Subcutaneous abdominal adipose tissue (tissue), 5 donors: ENCODE data around the gene GRM8.

Experiments used
- H3K27ac ChIP-seq: one replicate; pipeline ENCODE4 v1.7.0; 2013; ENCODE audit warnings: low read depth, mild to moderate bottlenecking, inconsistent platforms, low read length, moderate library complexity
- H3K27me3 ChIP-seq, 5 donors: one replicate each; pipeline ENCODE4 v1.7.0; 2013; ENCODE audit warnings: low read length in 5 of 5, inconsistent platforms in 1 of 5; ENCODE audit not compliant: control insufficient read depth in 5 of 5, insufficient read depth in 4 of 5
- H3K36me3 ChIP-seq, 5 donors: one replicate each; pipeline ENCODE4 v1.7.0; 2013; ENCODE audit warnings: low read length in 5 of 5; ENCODE audit not compliant: control insufficient read depth in 5 of 5, insufficient read depth in 5 of 5
- H3K4me1 ChIP-seq, 5 donors: one replicate each; pipeline ENCODE4 v1.7.0; 2013; ENCODE audit warnings: low read length in 5 of 5, mild to moderate bottlenecking in 3 of 5, moderate library complexity in 1 of 5; ENCODE audit not compliant: control insufficient read depth in 5 of 5, insufficient read depth in 5 of 5
- H3K4me3 ChIP-seq, 5 donors: one replicate each; pipeline ENCODE4 v1.7.0; 2013; ENCODE audit warnings: low read length in 5 of 5, low read depth in 1 of 5
- H3K9ac ChIP-seq, 5 donors: one replicate each; pipeline ENCODE4 v1.7.0; 2013; ENCODE audit warnings: low read length in 5 of 5, mild to moderate bottlenecking in 4 of 5, moderate library complexity in 3 of 5
- H3K9me3 ChIP-seq, 5 donors: one replicate each; pipeline ENCODE4 v1.7.0; 2013; ENCODE audit warnings: low read length in 5 of 5; ENCODE audit not compliant: control insufficient read depth in 5 of 5
- donor health status: healthy.
- donor health status: healthy.
- donor health status: healthy.
- donor health status: healthy.
- donor health status: healthy.

The GRM8 gene

GRCh38 chr7:127233630-127234029 lies 19.1 kb downstream of the GRM8 start:
- H3K4me3 ChIP-seq = no peak overlapping the region
- H3K27ac ChIP-seq = no peak overlapping the region
- peaks cover 0 to 4% (median 0%) of the 10 kb centered on the region in 5 donors for H3K27me3 ChIP-seq

GRCh38 chr7:127231415-127231814 lies 21.3 kb downstream of the GRM8 start:
- H3K36me3 ChIP-seq = no peaks in the 10 kb centered on the region
- H3K27ac ChIP-seq = no peak overlapping the region
- no peaks in the 10 kb centered on the region for H3K4me1 ChIP-seq
- H3K9ac ChIP-seq = no peak overlapping the region
- no peak overlapping the region for H3K4me3 ChIP-seq
- H3K9me3 ChIP-seq = no peaks in the 10 kb centered on the region
- peaks cover 2 to 12% (median 6%) of the 10 kb centered on the region in 5 donors for H3K27me3 ChIP-seq

More at GRCh38 chr7:127233630-127234029, 19.1 kb downstream of the GRM8 start:
- Histone ChIP-seq H3K36me3 (no peaks in the 10 kb centered on the region), H3K9me3 (no peaks in the 10 kb centered on the region), H3K9ac (no peak overlapping the region), H3K4me1 (no peaks in the 10 kb centered on the region)

DNA sequence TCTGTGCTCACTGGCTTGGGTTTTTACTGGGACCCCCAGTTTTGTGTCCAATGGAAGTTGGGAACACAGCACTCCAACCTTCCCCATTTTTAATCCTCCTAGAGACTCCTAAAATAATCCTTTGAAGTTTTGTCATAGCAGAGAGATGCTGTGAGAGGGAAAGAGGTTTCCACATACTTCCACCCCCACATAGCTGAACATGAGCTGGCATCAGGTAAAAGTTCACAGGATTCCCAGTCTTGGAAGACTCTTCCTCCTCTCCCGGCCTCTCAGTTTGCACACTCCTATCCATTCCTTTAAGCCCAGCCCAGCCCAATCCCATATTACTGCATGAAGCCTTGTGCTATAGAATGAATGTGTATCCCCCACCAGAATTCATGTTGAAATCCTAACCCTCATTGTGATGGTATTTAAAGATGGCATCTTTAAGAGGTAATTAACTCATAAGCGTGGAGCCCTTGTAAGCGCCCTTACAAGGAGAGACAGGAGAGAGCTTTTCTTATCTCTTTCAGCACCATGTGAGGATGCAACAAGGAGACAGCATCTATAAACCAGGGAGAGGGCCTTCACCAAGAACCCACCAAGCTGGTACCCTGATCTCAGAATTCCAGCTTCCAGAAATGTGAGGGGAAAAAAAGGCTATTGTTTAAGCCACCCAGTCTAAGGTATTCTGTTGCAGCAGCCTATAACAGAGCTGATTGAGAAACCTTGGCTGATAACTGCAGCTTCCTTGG lies 22.4 kb downstream of the GRM8 start:
- Histone ChIP-seq H3K36me3 (no peaks in the 10 kb centered on the region), H3K27me3 (peaks cover 2 to 13% (median 6%) of the 10 kb centered on the region in 5 donors), H3K9ac (no peak overlapping the region), H3K4me3 (no peak overlapping the region), H3K9me3 (no peaks in the 10 kb centered on the region), H3K27ac (no peak overlapping the region), H3K4me1 (no peaks in the 10 kb centered on the region)

- peaks cover 2 to 14% (median 13%) of the 10 kb centered on the region in 5 donors for H3K27me3 ChIP-seq
- H3K27ac ChIP-seq = no peak overlapping the region
- no peak overlapping the region for H3K9ac ChIP-seq
- no peaks in the 10 kb centered on the region for H3K4me1 ChIP-seq
- no peaks in the 10 kb centered on the region for H3K36me3 ChIP-seq
- no peaks in the 10 kb centered on the region for H3K9me3 ChIP-seq
- H3K4me3 ChIP-seq = no peak overlapping the region
These were observed 25.9 kb downstream of the GRM8 start for GRCh38 chr7:127226685-127227374.

DNA sequence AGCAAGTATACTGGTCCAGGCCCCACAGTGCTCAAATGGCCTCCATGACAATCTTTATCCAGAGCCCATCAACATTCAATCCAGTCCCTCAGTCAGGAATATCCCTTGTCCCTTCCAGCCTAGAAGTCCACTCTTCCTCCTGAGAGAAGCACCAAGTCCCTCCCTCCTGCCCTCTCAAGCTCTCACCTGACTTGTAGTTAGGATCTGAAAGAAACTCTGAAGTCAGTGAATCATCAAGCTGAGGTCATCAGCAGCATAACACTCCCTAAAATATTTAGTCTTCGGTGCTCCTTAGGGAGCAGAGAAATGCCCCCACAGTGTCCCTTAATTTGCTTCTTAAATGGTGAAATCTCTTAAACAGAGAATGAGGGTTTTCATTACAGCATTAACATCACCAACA lies 31.0 kb downstream of the GRM8 start:
- Histone ChIP-seq H3K36me3 (no peaks in the 10 kb centered on the region), H3K9me3 (no peaks in the 10 kb centered on the region), H3K27ac (no peak overlapping the region), H3K4me1 (no peaks in the 10 kb centered on the region), H3K27me3 (peaks cover 4 to 17% (median 9%) of the 10 kb centered on the region in 5 donors), H3K4me3 (no peak overlapping the region), H3K9ac (no peak overlapping the region)

- Histone ChIP-seq H3K4me1 (no peaks in the 10 kb centered on the region), H3K9ac (no peak overlapping the region), H3K27me3 (peaks cover 0 to 5% (median 0%) of the 10 kb centered on the region in 5 donors), H3K9me3 (no peaks in the 10 kb centered on the region), H3K27ac (no peak overlapping the region), H3K4me3 (no peak overlapping the region), H3K36me3 (no peaks in the 10 kb centered on the region)
These were observed 37.6 kb downstream of the GRM8 start for GRCh38 chr7:127214956-127215718.

GRCh38 chr7:127209886-127210285 lies 42.9 kb downstream of the GRM8 start:
- Histone ChIP-seq H3K9me3 (no peaks in the 10 kb centered on the region), H3K4me1 (no peaks in the 10 kb centered on the region), H3K27me3 (peaks cover 0 to 6% (median 0%) of the 10 kb centered on the region in 5 donors), H3K4me3 (no peak overlapping the region), H3K36me3 (no peaks in the 10 kb centered on the region), H3K27ac (no peak overlapping the region), H3K9ac (no peak overlapping the region)

- H3K4me1 ChIP-seq = no peaks in the 10 kb centered on the region
- no peak overlapping the region for H3K27ac ChIP-seq
- no peaks in the 10 kb centered on the region for H3K36me3 ChIP-seq
- no peak overlapping the region for H3K9ac ChIP-seq
- H3K27me3 ChIP-seq = peaks cover 0 to 6% (median 0%) of the 10 kb centered on the region in 5 donors
- no peak overlapping the region for H3K4me3 ChIP-seq
- H3K9me3 ChIP-seq = no peaks in the 10 kb centered on the region
These were observed 43.9 kb downstream of the GRM8 start for GRCh38 chr7:127208860-127209259.

- no peaks in the 10 kb centered on the region for H3K36me3 ChIP-seq
- H3K27me3 ChIP-seq = peaks cover 0 to 6% (median 0%) of the 10 kb centered on the region in 5 donors
- no peak overlapping the region for H3K27ac ChIP-seq
- H3K4me1 ChIP-seq = no peaks in the 10 kb centered on the region
- H3K4me3 ChIP-seq = no peak overlapping the region
- H3K9me3 ChIP-seq = no peaks in the 10 kb centered on the region
- H3K9ac ChIP-seq = no peak overlapping the region
These were observed 44.4 kb downstream of the GRM8 start for GRCh38 chr7:127208351-127208750.

DNA sequence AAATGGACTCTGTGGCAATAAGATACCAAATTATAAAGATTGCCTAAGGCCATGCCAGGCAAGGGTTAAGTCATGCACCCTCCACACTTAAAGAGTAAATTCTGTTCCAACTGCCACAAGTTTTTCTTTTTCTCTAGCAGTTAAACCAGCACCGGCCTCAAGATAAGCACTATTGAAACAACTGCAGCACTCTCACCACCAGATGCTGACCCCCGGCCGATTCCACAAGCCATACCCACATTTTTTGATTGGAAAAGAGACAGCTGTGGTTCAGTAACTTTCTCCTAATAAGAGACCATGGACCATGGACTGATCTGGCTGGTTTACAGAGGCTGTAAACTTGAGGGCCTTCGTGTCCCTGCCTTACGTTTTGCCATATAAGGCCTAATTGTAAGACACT lies 44.9 kb downstream of the GRM8 start:
- Histone ChIP-seq H3K27ac (no peak overlapping the region), H3K9me3 (no peaks in the 10 kb centered on the region), H3K4me1 (no peaks in the 10 kb centered on the region)

More for the DNA sequence above, 44.9 kb downstream of the GRM8 start:
- Histone ChIP-seq H3K36me3 (no peaks in the 10 kb centered on the region), H3K27me3 (peaks cover 0 to 6% (median 0%) of the 10 kb centered on the region in 5 donors), H3K9ac (no peak overlapping the region), H3K4me3 (no peak overlapping the region)
